GM18498 (cell line): ENCODE results near the gene CTDNEP1.

ENCODE experiments used
- ATAC-seq: cut with Tn5 transposase; IDR thresholded peaks from one replicate; pipeline ENCODE4 v1.9.1; 2021; ENCODE audit warnings: mild to moderate bottlenecking, moderate library complexity; ENCODE audit not compliant: unreplicated experiment

CTDNEP1 gene

DNA sequence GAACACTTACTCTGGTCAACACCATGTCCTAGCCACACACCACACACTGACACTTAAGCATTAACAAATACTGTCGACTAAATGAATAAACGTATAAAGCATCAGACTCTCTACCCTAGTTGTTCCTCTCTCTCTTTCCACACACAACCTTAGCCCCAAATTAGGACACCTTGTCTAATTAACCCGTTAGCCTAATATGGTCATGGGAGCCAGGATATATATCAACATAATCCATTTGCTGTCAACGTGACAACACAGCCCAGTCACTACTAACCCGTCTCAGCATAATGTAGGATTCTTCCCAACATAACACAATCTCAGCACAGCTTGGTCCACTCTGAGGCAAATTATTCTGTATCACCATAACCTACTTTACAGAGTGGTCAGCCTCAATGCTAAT is 19.4 kb downstream of the CTDNEP1 start:
- ATAC-seq: no peak

DNA sequence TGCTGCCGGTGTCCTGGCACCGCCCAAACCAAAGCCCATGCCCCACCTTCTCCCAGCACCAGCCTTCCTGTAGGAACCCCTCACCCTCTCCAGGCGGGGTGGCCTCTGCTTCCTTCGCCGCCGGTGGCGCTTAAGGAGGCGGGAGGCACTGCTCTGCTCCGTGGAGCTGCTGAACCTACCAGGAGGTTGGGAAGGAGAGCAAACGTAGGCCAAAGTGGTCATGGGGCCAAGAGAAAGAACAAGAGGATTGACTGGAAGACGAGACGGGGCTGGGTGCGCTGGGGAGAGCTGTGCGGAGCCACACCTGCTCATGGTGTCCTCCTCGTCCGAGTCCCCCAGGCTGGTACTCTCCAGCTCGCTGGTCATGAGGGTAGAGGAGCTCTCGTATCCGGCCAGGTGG is 22.0 kb downstream of the CTDNEP1 start:
- ATAC-seq: no peak

DNA sequence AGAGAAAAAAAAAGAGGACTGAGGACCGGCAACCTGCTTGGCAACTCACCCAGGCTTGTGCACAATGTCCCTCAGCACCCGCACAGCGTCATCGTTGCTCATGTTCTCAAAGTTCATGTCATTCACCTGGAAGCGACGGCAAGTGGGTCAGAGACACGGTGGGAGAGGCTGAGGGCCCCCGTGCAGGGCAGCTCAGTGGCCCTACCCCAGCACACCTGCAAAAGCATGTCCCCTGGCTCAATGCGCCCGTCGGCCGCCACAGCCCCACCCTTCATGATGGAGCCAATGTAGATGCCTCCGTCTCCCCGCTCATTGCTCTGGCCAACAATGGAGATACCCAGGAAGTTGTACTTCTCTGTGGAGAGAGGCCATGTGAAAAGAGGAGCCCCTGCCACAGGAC is 22.6 kb downstream of the CTDNEP1 start:
- no peak for ATAC-seq

DNA sequence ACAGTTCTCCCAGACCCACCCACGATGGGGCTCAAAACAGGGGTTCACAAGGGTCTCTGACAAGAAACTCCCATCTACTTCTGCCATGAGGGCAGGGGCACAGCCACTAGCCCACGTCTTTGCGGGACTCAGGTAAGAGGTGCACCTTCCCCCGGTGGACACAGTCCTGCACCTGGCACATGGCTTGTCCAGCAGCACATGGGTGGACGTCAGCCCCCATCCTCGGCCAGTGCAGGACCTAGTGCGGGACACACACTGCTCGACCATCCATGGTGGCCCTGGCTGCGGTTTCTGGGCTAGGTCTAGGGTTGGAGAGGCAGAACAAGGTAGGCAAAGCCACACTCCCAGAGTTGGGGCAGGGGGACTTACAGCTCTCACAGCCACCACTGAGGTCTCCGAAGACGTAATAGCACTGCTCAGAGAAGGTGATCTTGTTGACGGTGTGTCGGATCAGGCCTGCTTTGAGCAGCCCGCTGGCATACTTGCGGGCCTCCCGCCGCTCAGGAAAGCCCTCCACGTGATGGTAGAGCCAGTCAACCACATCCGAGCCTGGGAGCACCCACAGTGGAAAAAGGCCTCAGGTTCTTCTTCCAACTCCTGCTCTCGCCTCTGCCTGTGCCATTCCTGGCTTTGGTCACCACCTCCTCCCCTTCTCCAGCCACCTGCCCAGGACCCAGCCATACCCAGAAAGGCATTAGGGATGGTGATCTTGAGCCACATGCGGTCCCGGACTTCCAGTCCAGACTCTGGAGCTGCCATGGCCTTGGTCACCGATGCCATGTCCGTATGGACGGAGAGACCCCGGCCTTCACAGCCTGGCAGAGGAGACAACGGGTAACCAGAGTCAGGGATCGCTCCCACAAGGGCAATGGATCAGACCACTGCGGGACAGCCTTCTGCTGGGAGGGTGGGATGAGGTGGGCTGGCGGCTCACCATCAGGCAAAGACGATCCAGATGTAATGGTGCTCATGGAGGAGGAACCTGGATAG is 24.5 kb downstream of the CTDNEP1 start:
- ATAC-seq: no peak

DNA sequence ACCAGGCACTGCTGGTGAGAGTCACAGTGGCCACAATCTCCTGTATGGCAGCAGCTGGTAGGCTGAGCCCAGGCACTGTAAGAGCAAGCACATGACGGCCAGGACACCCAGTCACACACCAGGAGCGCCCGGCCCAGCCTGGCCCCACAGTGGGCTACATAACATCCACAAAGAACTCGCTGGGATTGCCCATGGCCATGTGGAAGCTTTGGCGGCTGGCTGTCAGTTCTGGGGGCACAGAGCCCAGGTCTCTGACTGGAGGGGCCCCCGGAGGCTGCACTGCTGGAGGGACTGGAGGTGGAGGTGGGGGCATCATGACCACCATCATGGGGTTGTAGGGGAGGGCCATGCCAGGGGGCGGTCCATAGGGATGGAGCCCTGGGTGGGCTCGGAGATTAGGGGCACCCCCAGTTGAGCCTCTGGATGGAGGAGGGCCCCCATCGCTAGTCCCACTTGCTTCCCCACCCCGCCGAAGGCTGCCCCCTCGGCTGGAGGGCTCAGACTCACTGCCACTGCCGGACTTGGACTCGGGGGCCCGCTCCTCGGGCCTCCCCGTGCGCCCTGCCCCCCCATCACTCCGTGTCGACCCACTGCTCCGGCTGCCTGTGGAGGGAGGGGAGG is 25.7 kb downstream of the CTDNEP1 start:
- ATAC-seq: no peak

DNA sequence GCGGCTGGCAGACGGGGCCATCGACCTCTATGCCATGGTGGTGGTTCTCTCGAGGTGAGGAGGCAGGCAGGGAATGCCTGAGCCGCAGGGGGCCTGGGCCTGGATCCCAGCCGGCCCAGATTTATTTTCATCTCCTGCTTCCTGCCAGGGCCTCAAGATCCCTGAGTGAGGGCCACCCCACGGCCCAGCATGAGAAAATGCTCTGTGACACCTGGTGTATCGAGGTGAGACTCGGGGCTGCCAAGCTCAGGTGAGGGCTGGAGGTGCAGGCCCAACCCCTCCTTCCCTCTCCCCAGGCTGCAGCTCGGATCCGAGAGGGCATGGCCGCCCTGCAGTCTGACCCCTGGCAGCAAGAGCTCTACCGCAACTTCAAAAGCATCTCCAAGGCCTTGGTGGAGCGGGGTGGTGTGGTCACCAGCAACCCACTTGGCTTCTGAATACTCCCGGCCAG is 26.8 kb downstream of the CTDNEP1 start:
- ATAC-seq: no peak

DNA sequence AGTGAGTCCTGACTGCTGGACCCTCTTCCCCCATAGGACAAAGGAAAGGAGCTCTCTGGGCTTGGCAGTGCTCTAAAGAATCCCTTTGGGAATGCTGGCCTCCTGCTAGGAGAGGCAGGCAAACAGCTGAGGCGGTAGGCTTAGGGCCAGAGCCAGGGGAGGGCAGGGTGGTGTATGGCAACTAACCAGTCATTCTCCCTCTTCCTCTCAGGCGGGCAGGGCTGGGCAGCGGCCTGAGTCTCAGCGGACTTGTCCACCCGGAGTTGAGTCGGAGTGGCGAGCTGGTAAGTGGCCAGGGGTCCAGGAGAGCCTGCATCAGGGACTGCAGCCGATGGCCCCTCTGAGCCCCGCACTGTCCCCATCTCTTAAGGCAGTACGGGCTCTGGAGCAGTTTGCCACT is 27.4 kb downstream of the CTDNEP1 start:
- ATAC-seq: no peak

DNA sequence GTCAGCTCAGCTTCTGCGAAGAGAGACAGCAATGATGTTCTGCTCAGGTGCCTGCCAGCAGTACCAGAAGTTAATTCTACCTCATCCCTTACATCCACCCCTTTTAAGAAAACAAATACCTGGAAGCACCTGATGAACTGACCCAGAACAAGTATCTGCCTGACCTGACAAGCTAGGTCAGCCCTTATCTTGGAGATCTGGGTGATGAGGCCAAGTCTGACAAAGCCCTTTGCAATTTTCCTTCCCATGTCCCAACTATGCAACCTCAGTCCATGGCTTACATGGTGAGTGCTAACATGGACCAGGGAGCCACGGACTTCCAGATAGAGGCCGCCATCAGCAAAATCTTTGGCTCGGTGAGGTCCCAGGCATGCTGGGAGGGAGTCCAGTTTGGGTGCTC is 28.2 kb downstream of the CTDNEP1 start:
- no peak for ATAC-seq

DNA sequence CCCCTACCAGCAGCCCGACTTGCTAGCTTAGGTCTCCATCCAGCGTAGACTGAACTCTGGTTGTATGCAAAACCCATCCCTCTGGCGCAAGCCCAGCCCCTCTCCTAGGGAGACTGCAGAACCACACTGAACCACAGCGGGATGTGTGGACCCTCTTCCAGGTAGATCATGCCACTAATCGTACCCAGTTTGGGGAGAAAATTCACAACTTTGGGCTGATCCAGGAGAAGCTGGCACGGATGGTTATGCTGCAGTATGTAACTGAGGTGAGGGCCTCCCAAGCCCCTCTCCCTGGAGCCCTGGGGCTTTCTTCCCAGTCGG is 28.6 kb downstream of the CTDNEP1 start:
- ATAC-seq: no peak

DNA sequence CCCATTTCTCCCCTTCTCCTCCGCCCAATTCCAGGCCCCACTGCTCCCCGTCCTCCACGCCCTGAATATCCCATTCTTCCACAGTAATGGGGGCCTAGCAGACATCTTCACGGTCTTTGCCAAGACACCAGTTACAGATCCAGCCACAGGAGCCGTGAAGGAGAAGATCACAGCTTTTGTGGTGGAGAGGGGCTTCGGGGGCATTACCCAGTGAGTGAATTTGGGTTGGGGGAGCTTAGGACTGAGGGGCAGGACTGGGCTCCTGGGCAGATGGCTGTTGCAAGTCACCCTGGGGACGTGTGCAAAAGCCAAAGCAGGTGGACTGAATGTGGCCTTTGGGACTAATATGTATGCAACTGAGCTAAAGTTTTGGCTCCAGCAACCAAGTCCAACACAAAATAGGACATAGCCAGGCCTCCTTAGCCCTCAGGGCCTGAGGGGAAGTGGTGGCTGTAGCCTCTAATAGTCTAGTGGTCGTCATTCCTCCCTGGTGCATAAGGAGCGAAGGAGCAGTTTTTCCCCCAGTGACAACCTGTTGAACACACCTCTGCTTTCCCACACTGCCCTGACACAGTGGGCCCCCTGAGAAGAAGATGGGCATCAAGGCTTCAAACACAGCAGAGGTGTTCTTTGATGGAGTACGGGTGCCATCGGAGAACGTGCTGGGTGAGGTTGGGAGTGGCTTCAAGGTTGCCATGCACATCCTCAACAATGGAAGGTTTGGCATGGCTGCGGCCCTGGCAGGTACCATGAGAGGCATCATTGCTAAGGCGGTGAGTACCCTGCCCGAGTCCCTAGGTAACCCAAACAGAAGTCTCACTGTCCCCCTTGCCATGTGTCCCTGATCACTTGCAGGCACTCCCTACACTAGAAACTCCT is 29.2 kb downstream of the CTDNEP1 start:
- ATAC-seq: no peak

DNA sequence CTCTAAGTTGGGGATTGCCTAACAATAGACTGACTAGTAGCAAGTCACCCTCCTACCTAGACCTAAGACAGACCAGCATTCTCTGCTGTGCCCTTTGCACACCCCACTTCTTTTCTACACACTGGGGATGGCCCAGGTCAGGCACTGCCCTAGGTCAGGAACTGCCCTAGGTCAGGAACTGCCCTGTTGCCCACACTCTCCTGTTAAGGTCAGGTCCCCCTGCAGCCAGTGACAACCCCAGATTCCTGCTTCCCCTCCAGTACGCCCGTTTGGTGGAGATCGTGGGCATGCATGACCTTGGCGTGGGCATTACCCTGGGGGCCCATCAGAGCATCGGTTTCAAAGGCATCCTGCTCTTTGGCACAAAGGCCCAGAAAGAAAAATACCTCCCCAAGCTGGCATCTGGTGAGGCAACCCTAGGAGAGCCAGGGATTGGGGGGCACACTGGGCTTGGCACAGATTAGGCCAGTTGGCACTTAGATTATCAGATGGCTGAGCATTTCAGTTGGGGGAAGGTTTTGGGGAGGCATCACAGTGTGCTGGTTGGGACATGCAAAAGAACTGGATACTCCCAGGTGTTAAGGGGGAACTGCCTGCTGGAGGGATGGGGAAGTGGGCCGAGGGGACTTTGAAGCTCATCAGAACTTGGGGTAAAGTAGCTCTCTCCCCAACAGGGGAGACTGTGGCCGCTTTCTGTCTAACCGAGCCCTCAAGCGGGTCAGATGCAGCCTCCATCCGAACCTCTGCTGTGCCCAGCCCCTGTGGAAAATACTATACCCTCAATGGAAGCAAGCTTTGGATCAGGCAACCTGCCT is 30.0 kb downstream of the CTDNEP1 start:
- ATAC-seq: no peak

DNA sequence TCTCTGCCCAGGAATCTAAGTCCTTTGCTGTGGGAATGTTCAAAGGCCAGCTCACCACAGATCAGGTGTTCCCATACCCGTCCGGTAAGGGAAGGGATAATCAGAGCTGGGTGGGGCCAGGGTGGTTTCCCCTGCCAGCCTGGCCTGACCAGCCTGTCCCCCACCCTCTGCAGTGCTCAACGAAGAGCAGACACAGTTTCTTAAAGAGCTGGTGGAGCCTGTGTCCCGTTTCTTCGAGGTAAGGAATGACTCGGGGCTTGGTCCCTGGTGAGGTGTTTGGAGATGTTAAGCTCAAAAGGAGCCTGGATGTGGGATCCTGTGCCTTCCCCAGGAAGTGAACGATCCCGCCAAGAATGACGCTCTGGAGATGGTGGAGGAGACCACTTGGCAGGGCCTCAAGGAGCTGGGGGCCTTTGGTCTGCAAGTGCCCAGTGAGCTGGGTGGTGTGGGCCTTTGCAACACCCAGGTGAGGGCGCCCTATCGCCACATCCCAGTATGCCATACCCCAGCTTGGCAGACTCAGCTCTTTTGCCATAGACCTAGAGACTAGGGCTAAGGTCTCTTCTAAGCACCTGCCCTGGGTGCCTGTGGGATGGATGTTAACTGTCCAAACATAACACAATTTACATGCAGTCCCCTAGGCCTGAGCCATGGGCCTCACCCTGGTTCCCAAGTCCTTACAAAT is 30.8 kb downstream of the CTDNEP1 start:
- ATAC-seq: no peak

DNA sequence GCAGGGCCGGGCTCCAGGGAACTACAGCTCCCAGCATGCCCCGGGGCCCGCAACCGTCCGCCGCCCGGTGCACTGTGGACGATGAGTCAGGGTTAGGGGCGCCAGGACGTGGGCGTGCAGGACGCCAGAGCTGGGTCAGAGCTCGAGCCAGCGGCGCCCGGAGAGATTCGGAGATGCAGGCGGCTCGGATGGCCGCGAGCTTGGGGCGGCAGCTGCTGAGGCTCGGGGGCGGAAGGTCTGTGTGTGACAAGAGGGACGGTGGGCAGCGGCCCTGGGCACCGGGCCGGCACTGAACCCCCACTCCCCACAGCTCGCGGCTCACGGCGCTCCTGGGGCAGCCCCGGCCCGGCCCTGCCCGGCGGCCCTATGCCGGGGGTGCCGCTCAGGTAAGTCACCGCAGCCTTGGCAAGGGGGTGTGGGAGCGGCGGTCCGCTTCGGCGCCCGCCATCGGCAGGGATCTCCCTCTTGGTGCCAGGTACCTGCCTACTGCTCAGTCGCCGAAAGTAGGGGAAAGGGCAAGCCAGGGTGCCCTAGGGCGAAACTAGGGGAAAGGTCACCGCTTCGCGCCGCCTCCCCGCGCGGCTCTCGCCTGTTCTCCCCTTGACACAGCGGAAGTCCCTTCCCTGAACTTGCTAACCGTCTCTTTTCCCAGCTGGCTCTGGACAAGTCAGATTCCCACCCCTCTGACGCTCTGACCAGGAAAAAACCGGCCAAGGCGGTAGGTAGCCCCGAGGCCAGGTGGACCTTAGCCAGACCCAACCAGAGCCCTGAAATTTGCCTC is 31.5 kb downstream of the CTDNEP1 start, which contains the start of the genes ACADVL and DLG4:
Gene ACADVL (plus strand): TSS at position 127 of the 781 bp plus-strand sequence. CDS start 47 bp downstream, at position 174.
Gene DLG4 (minus strand): TSS at position 25 of the 781 bp plus-strand sequence.
- ATAC-seq: peak; percentile 53

DNA sequence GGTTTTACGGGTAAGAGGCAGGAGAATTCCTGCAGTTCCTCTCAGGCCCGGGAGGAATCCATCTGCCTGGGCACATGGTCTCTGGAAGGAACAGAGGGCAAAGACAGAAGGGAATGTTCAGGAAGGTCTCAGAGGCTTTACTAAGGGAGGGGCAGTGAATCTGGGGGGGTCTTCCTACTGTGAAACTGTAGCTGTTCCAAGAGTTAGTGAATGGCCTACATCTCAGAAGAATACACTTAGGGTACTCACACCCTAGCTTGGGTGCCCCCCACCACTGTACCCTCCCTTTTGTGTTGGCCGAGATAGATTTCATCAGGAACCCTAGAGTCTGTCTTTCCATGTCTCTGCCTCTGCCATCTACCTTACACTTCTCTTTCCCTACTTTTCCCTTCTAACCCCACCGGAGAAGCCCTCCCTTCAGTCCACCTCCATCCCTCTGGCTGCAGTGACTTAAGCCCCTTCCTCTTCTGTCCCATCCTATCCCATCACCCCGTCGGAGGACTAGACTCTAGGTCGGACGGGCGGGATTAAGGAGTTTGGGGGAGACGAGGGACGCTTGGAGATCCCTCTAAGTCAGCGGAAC is 32.2 kb downstream of the CTDNEP1 start:
- ATAC-seq: no peak

DNA sequence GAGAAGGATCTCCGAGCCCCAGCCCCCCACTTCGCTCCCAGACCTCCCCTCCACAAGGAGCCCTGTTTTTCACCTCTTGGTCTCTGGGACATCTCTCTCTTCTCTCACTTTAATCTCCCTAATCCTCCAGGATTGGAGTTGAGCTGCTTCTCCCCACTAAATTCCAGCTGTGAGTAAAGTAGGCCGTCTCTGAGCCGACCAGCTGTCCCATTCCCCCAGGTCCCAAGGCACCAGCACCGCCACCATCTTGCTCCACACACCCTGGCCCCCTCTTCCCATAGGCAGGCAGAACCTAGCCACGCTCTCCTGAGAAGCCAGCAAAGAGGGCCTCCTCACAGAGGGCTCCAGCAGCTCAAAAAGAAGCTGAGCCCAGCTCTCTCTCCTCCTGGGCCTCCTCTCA is 32.8 kb downstream of the CTDNEP1 start:
- ATAC-seq: no peak

DNA sequence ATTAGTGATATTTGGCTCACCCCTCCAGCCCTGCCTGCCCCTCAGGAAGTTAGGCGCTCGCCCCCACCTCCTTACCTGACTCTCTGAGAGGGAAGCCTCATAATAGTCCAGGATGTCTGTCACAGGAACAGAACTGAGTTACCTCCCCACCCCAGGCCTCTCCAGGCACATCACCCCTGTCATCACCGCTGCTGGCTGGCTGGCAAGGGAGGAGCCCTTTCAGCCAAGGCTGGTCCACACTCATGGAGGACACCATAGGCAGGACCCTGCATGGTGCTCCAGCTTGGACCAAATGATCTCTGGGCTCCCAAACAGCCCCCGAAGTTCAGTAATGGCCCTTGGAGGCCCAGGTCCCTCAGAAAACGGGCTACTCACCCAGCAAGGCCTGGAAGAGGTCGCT is 33.4 kb downstream of the CTDNEP1 start:
- ATAC-seq: no peak

DNA sequence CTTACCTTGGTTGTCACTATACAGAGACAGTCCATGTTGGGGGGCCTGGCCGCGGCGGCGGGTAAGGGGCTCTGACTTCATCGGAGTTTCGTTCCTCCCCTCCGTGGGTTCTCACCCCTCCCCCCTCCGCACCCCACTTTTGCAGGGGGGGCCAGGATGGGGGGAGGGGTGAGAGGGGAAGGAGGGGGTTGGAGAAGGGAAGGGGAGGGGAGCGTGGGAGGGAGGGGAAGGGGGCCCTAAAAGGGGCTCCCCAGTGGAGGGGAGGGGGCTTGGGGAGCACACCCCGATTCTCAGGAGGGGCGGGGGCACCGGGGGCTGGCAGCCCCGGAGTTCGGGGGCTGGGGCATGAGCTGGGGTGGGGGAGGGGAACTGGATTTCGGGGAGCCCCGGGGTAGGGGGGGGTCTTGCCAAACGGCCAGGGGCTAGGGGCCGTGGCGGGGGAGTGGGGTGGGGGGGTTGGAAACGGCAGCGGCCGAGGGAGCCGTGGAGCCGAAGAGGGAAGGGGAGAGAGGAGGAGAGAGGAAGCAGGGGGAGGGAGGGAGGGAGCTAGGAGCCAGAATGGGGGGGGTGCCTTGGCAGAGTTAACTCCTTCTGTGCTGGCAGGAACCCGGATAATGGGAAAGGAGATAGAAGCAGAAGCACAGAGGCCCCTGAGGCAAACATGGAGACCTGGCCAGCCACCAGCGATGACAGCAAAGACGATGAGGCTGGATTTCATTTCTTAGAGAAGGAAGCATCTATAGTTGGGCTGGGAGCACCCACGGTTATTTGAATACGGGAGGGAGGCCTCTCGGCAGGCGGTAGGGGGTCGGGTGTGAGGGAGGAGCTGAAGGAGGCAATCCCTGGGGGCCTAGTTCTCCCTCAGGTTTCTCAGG is 34.2 kb downstream of the CTDNEP1 start:
- no peak for ATAC-seq
